H1 (cell line): ENCODE results near the gene STAC. TPM values are rescaled to one million over a fixed set of nuclear protein-coding genes. Genes with fewer than 3 reads are reported as not detected.
"Not testable (repeated sequence)": the region's sequence is repeated elsewhere in the genome, so short reads cannot be mapped to it uniquely, and the experiment has no call there.

Experiments used
- CTCF ChIA-PET: fragments of 300-600 bp; sonication (Branson Sonifier 250); formaldehyde crosslinking; loops from one replicate; lab custom pipeline; 2021; ENCODE audit not compliant: partially characterized antibody; lab: Charles Lee
- POLR2A ChIA-PET: fragments of 300-600 bp; sonication (Branson Sonifier 250); formaldehyde crosslinking; loops from one replicate; lab custom pipeline; 2021; ENCODE audit warnings: inconsistent platforms; ENCODE audit not compliant: partially characterized antibody; lab: Charles Lee
- DNase-seq, 2 experiments: peaks; one replicate each; pipeline versions ENCODE4 v3.0.0 to v3.0.0-alpha.2; 2010 to 2022; ENCODE audit warnings: low spot score in 2 of 2, low read depth in 1 of 2, mixed read lengths in 1 of 2
- FAIRE-seq: peaks from 2 replicates; lab custom pipeline; 2011; peaks lifted over from hg19 to GRCh38; lab: Jason Lieb, UNC
- H2AFZ ChIP-seq: 2 replicates; pipeline ENCODE4 v1.8.1; 2012; ENCODE audit warnings: low read length, inconsistent platforms
- H2AK5ac ChIP-seq: 2 replicates; pipeline ENCODE4 v1.6.1; 2013; ENCODE audit warnings: low read depth, low read length
- H2BK120ac ChIP-seq: replicated peaks from 2 replicates; pipeline ENCODE3; 2013; ENCODE audit warnings: low read depth, low read length, inconsistent platforms
- H2BK12ac ChIP-seq: 2 replicates; pipeline ENCODE4 v1.6.1; 2013; ENCODE audit warnings: low read depth, low read length
- H2BK15ac ChIP-seq: 2 replicates; pipeline ENCODE4 v1.6.1; 2013; ENCODE audit warnings: low read length
- H2BK20ac ChIP-seq: 2 replicates; pipeline ENCODE4 v1.6.1; 2013; ENCODE audit warnings: low read length
- H2BK5ac ChIP-seq: 2 replicates; pipeline ENCODE4 v1.6.1; 2013; ENCODE audit warnings: low read depth, low read length
- H3K14ac ChIP-seq: 2 replicates; pipeline ENCODE4 v1.6.1; 2013; ENCODE audit warnings: inconsistent platforms; ENCODE audit not compliant: insufficient read length
- H3K18ac ChIP-seq: 2 replicates; pipeline ENCODE4 v1.6.1; 2013; ENCODE audit warnings: low read length; ENCODE audit errors: extremely low read depth
- H3K23ac ChIP-seq: 2 replicates; pipeline ENCODE4 v1.6.1; 2013; ENCODE audit warnings: inconsistent platforms; ENCODE audit not compliant: insufficient read length
- H3K23me2 ChIP-seq: 2 replicates; pipeline ENCODE4 v1.6.1; 2013; ENCODE audit warnings: low read depth, low read length
- H3K27ac ChIP-seq: 2 replicates; pipeline ENCODE4 v1.6.1; 2011; ENCODE audit warnings: low read depth, low read length, inconsistent platforms
- H3K27me3 ChIP-seq, 4 experiments: replicated peaks in 1 of 4; 1 replicate in 1 of 4; 2 replicates in 3 of 4; pipeline versions ENCODE4 v1.6.1 to v1.8.1; 2011 to 2013; ENCODE audit warnings: low read length in 3 of 4, mild to moderate bottlenecking in 3 of 4, inconsistent platforms in 2 of 4, mixed read lengths in 2 of 4, moderate library complexity in 1 of 4; ENCODE audit not compliant: control insufficient read depth in 3 of 4, insufficient read depth in 3 of 4; ENCODE audit errors: extremely low read depth in 1 of 4
- H3K36me3 ChIP-seq, 4 experiments: 2 replicates each; pipeline versions ENCODE4 v1.6.1 to v1.8.1; 2011 to 2013; ENCODE audit warnings: mild to moderate bottlenecking in 4 of 4, low read length in 3 of 4, moderate library complexity in 2 of 4, control low read depth in 1 of 4, inconsistent platforms in 1 of 4; ENCODE audit not compliant: insufficient read depth in 4 of 4, control insufficient read depth in 2 of 4
- H3K4ac ChIP-seq: replicated peaks from 2 replicates; pipeline ENCODE3; 2013; ENCODE audit warnings: low read length, low read depth, mixed read lengths, inconsistent platforms; ENCODE audit not compliant: insufficient read length
- H3K4me1 ChIP-seq, 4 experiments: replicated peaks in 1 of 4; 1 replicate in 1 of 4; 2 replicates in 3 of 4; pipeline versions ENCODE4 v1.6.1 to v1.8.1; 2011 to 2013; ENCODE audit warnings: low read length in 3 of 4, inconsistent platforms in 2 of 4, mixed read lengths in 1 of 4; ENCODE audit not compliant: insufficient read depth in 4 of 4, control insufficient read depth in 3 of 4
- H3K4me2 ChIP-seq, 2 experiments: 2 replicates each; pipeline versions ENCODE4 v1.6.1 to v1.8.1; 2011 to 2013; ENCODE audit warnings: low read depth in 2 of 2, low read length in 2 of 2, control low read depth in 1 of 2, inconsistent platforms in 1 of 2, mild to moderate bottlenecking in 1 of 2; ENCODE audit not compliant: insufficient read depth in 1 of 2
- H3K4me3 ChIP-seq, 4 experiments: fragments of 200-600, 300-600 bp in 1 of 4; sonication (generic), shearing (Covaris generic), sonication (Bioruptor Twin) in 1 of 4; 2 replicates each; pipeline versions ENCODE4 v1.5.1 to v1.8.1; 2011 to 2016; ENCODE audit warnings: low read length in 4 of 4, low read depth in 3 of 4, control low read depth in 2 of 4, inconsistent platforms in 2 of 4, mild to moderate bottlenecking in 2 of 4, mixed read lengths in 1 of 4, moderate library complexity in 1 of 4; ENCODE audit not compliant: insufficient read depth in 2 of 4; ENCODE audit errors: extremely low read depth in 1 of 4
- H3K56ac ChIP-seq: replicated peaks from 2 replicates; pipeline ENCODE3; 2013; ENCODE audit warnings: low read depth, mild to moderate bottlenecking, mixed read lengths, low read length, inconsistent platforms; ENCODE audit not compliant: insufficient read length
- H3K79me1 ChIP-seq: 2 replicates; pipeline ENCODE4 v1.6.1; 2013; ENCODE audit warnings: low read depth, low read length, control low read depth
- H3K79me2 ChIP-seq, 2 experiments: 2 replicates each; pipeline versions ENCODE4 v1.6.1 to v1.8.1; 2012 to 2013; ENCODE audit warnings: low read length in 2 of 2, mild to moderate bottlenecking in 2 of 2, inconsistent platforms in 1 of 2; ENCODE audit not compliant: insufficient read depth in 2 of 2, control insufficient read depth in 1 of 2
- H3K9ac ChIP-seq, 4 experiments: replicated peaks in 1 of 4; 1 replicate in 1 of 4; 2 replicates in 3 of 4; pipeline versions ENCODE4 v1.6.1 to v1.8.1; 2011 to 2013; ENCODE audit warnings: low read depth in 3 of 4, low read length in 3 of 4, control low read depth in 2 of 4, mild to moderate bottlenecking in 2 of 4, moderate library complexity in 2 of 4, inconsistent platforms in 1 of 4; ENCODE audit errors: extremely low read depth in 1 of 4
- H3K9me3 ChIP-seq, 2 experiments: 2 replicates each; pipeline versions ENCODE4 v1.6.1 to v1.8.1; 2012 to 2013; ENCODE audit warnings: mild to moderate bottlenecking in 2 of 2, moderate library complexity in 2 of 2, control low read depth in 1 of 2, inconsistent platforms in 1 of 2, low read depth in 1 of 2, low read length in 1 of 2, mixed read lengths in 1 of 2; ENCODE audit not compliant: insufficient read depth in 2 of 2
- H4K20me1 ChIP-seq, 2 experiments: replicated peaks in 1 of 2; 2 replicates each; pipeline versions ENCODE3 to v1.8.1; 2011 to 2013; ENCODE audit warnings: inconsistent platforms in 2 of 2, low read length in 2 of 2, mild to moderate bottlenecking in 1 of 2; ENCODE audit not compliant: insufficient read depth in 2 of 2, control insufficient read depth in 1 of 2
- H4K5ac ChIP-seq: 2 replicates; pipeline ENCODE4 v1.6.1; 2013; ENCODE audit warnings: low read length, low read depth, mixed read lengths, inconsistent platforms; ENCODE audit not compliant: insufficient read length
- H4K8ac ChIP-seq: 2 replicates; pipeline ENCODE4 v1.8.0; 2013; ENCODE audit warnings: mild to moderate bottlenecking, moderate library complexity, low read length, inconsistent platforms; ENCODE audit not compliant: insufficient read depth; ENCODE audit errors: extremely low read depth
- H4K91ac ChIP-seq: replicated peaks from 2 replicates; pipeline ENCODE3; 2013; ENCODE audit warnings: low read length, mixed read lengths, inconsistent platforms; ENCODE audit not compliant: insufficient read length
- CTBP2 ChIP-seq: IDR thresholded peaks from 2 replicates; pipeline ENCODE4 v1.7.0; 2011; ENCODE audit warnings: borderline replicate concordance, mild to moderate bottlenecking, moderate library complexity, mixed read lengths, low read length; ENCODE audit not compliant: insufficient read depth, insufficient read length
- SAP30 ChIP-seq: fragments of 300-600 bp; sonication (generic); IDR thresholded peaks from 2 replicates; pipeline ENCODE4 v1.7.1; 2012; ENCODE audit warnings: low read length, moderate library complexity, mild to moderate bottlenecking, inconsistent platforms; ENCODE audit not compliant: insufficient read depth, insufficient replicate concordance
- USF2 ChIP-seq: IDR thresholded peaks from 2 replicates; pipeline ENCODE4 v1.6.1; 2011; ENCODE audit warnings: low read length, improper control_type of control experiment
- WGBS, 2 experiments: shearing (Covaris generic) in 1 of 2; methylation state at CpG; one replicate each; pipeline versions ENCODE4 v1.1.6 to v1.1.7; 2013 to 2015; ENCODE audit warnings: low lambda C conversion rate in 2 of 2, mixed read lengths in 2 of 2, inconsistent platforms in 1 of 2, low coverage in 1 of 2, missing lambda C conversion rate in 1 of 2; ENCODE audit not compliant: insufficient replicate concordance in 2 of 2, insufficient coverage in 1 of 2, insufficient read length in 1 of 2; ENCODE audit errors: extremely low coverage in 1 of 2, missing lambda C conversion rate in 1 of 2; 5-methylcytosine and 5-hydroxymethylcytosine counted together
- polyA plus RNA-seq, 7 experiments: library from polyadenylated mRNA; depleted of rRNA in 3 of 7; stranded (reverse) in 5 of 7; unstranded in 2 of 7; fragments of >200 nt in 5 of 7; fragments of 200-250 nt in 2 of 7; gene quantifications; 1 replicate in 5 of 7; 2 replicates in 1 of 7; 4 replicates in 1 of 7; pipeline versions ENCODE4 v1.2.1 to v1.2.3, GENCODE V29; 2011 to 2013; ENCODE audit warnings: missing spikeins in 2 of 7, mixed read lengths in 2 of 7
- total RNA-seq: library from RNA; stranded (reverse); fragmentation: NEBNext Ultra II Directional; extraction: Animal tissue kit (Norgen Biotek cat#: 25700); gene quantifications from 2 replicates; pipeline ENCODE4 v1.2.1, GENCODE V29; 2021

Gene STAC
- total and polyA plus RNA-seq, 2 of the 8 experiments (the other 6 are each of a cell fraction or from before 2014, with no cell fraction given) = 8.0 to 18.1 TPM

GRCh38 chr3:36451816-36452215, 71.5 kb downstream of the STAC start (continued):
- no peak for TF ChIP-seq CTBP2
- no peak for TF ChIP-seq SAP30
- TF ChIP-seq USF2 = no peak
- TF ChIP-seq, all 59 proteins: peak for 0

- POLR2A ChIA-PET, H4K8ac ChIP-seq, H2AFZ ChIP-seq, H3K14ac ChIP-seq, H2BK12ac ChIP-seq, H3K36me3 ChIP-seq, H3K23me2 ChIP-seq, H3K9me3 ChIP-seq, H3K9ac ChIP-seq, H3K4me1 ChIP-seq, H3K27me3 ChIP-seq, H4K20me1 ChIP-seq, H3K4ac ChIP-seq, FAIRE-seq, H3K4me3 ChIP-seq, H3K27ac ChIP-seq, H3K4me2 ChIP-seq, H3K79me2 ChIP-seq, H2BK15ac ChIP-seq, H2AK5ac ChIP-seq, H2BK120ac ChIP-seq, H2BK5ac ChIP-seq, H2BK20ac ChIP-seq, H4K91ac ChIP-seq, H3K23ac ChIP-seq, DNase-seq, H3K18ac ChIP-seq, H3K79me1 ChIP-seq, H4K5ac ChIP-seq, H3K56ac ChIP-seq: not testable (repeated sequence)
- CTCF ChIA-PET = interaction anchor here (0.6 kb wide), 1 partner anchor 310 kb away, joined by 4 read pairs; no protein-coding TSS in a partner anchor
- 94% methylated on average over 18 of the region's 30 CpGs; no CpG with 5 or more reads in 1 of the 2 experiments for WGBS, 2 experiments
Measured at GRCh38 chr3:36453213-36453612, 72.9 kb downstream of the STAC start.
